DLD1 (cell line): ENCODE data around the gene CD300LG.
"Not testable (repeated sequence)": the region's sequence is repeated elsewhere in the genome, so short reads cannot be mapped to it uniquely, and the experiment has no call there.

Experiments
- in situ Hi-C: cut with HindIII; loops from 2 replicates; pipeline ENCODE4 v1.10.0; 2017; ENCODE audit warnings: low sequenced_read_pairs

CD300LG gene

DNA sequence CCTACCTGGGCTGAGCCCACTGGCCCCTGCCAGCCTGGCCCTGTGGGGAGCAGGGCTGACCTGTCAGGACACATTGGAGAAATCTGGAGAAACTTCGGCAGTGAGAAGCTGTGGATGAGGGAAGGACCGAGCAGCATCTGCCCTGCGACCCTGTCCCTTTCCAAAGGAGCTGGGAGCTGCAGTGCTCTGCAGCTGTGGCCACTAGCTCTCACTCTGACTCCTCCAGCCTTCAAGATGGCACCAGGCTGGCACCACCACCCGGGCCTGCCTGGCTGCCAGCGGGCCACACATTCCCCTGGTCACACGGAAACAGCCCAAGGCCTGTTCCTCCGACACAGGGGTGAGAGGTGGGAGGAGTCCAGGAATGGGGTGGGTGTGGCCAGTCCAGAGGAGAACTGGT is 30.1 kb downstream of the CD300LG start:
- in situ Hi-C loops: no loop called here

DNA sequence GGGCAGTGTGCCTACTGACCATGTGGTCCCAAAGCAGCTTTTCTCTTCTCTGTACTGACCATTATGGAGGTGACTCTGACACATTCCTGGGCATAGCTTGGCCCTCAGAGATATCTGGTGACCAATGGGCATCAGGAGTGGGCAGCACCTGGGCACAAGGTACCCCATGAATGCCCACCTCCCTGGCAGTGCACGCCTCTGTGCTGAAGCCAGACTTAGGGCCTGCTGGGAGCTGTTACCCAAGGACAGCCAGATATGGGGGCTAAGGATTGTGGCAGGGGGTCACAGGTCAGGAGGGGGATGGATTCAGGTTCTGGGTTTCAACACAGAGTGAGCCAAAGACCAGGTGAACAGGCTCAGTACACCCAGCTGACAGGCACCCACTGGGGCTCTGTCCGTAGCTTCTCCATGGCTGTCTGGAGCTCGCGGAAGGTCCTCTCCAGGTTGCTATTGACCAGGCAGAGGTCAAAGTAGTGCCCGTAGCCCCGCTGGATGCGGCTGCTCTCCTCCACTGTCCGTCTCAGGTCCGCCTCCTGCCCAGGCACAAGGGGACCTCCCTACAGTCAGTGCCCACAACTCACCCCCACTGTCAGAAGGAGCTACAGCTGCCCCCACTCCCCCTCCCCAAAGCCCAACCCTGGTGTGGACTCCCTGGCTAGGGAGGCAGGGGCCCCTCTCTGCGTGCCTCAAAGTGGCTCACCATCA is 30.6 kb downstream of the CD300LG start:
- in situ Hi-C loops: no loop called here

- in situ Hi-C loops: no loop called here
Measured at GRCh38 chr17:43878260-43879175, 31.5 kb downstream of the CD300LG start.

- in situ Hi-C loops: no loop called here
Measured at GRCh38 chr17:43879723-43880419, 32.9 kb downstream of the CD300LG start.

DNA sequence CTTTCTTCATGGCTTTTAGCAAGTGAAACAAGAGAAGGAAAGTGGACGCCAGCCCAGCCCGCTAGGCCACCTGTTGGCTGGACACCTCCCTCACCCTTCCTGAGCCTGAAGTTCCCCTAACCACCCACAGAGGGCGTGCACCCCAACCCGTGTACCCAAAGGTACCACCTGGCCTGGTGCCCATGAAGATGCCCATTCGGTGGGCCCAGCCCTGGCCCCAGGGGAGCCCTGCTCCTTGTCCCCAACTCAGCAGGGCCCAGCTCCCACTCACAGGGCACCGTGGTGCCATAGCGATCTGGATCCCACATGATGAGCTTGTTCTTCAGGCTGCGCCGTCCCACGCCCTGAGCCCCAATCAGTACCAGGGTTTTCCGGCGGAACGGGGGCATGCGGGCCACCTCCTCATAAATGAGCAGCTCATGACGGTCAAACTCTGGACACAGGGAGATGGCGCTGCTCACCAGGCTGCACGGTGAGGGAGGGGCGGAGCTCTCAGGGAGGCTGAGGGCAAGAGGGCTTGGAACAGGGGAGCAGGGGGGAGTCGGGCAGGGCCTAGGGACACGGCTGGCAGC is 33.5 kb downstream of the CD300LG start:
- in situ Hi-C loops: no loop called here

DNA sequence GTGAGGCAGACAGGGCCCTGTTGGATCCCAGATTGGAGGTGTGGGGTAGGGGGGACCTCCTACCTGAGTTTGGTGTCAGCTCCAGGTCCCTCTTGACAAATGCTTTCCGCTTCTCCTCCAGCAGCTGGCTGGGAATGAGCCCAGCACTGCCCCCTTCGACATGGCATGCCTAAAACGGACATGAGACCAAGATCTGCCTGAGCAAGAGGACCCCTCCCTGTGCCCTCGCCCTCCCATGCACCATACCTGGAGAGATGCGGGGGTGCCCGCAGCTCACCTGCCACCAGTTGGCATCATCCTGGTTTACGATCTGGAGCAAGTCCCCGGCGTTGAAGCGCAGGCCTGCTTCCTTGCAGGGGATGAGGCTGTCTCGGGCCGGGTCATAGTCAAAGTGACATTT is 34.2 kb downstream of the CD300LG start:
- in situ Hi-C loops: no loop called here

DNA sequence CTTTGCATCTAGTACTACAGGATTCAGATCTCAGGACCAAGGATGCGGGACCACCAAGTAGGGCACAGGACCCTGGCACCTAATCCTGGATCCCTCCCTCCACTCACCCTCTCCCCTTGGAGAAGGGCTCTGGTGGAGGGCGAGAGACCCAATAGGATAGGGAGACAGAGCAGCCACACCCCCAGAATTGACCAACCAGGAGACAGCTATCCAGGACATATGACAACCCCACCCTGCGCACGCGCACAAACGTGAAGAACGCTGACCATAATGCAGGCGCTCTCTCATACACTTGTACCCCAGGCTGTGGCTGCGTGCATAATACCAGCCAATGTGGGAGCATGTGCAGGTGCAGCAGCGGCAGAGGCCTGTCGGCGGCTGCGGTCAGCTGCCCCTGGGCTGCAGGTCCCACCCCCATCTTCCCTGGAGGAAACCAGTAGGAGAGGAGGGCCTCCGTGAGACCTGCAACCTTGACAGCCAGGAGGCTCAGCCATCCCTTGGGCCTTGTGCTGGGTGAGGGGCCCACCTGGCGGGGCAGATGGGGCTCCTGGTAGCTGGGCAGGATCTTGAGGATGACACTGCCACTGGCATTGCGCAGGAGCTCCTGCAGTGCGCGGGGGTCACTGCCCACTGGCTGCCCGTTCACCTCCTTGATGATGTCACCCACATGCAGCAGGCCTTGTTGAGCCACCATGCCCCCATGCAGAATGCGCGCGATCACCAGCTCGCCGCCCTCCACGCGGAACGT is 35.0 kb downstream of the CD300LG start:
- in situ Hi-C loops: no loop called here

DNA sequence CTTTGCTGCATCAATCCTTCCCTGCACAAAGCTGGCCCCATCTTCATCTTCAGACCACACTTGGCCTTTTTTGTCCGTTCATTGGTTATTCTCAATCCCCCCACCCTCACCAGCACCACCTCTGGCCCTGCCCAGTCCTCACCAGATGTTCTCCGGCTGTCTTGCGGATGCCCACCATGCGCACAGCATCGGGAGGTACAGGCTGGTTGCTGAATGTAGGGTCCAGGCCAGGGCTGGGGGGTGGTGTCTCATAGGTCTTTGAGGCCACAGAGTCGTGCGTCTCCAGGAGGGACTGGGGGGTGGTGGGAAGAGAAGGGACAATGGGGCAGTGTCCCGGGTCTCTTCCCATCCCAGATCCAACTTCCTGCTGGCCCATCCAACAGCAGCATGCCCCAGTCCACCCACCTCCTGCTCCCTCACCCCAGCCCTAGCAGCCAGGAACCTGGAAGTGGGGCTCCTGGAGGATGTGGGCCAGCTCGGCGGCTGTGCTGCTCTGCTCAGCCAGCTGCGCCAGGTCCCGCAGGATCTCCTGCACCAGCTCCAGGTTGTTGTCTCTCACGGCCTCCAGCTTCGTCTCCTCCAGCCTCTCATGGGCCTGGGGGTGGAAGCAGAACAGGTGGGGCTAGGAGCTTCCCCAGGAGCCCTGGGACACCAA is 35.9 kb downstream of the CD300LG start:
- in situ Hi-C loops: no loop called here

- in situ Hi-C loops: no loop called here
Measured at GRCh38 chr17:43888548-43888947, 41.6 kb downstream of the CD300LG start.

DNA sequence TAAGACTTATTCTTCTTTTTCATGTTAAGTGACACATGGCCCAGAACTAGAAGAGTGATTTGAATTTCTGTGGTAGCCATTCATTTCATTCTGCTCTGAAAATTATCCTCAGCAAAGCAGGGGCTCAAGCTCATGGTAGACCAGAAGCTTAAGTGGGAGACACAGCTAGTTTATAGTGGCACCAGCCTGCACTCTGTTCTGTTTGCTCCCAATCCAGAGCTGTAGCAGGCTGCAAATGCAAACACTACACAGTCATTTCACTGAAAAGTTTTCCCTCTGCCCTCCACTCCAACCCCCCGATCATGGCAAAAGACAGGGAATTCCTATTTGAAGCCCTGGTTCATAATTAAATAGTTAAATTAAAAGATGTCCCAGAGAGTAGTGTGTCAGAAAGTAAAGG is 43.3 kb downstream of the CD300LG start:
- in situ Hi-C loops: no loop called here

GRCh38 chr17:43891851-43892646 is 45.1 kb downstream of the CD300LG start:
- in situ Hi-C loops: no loop called here

DNA sequence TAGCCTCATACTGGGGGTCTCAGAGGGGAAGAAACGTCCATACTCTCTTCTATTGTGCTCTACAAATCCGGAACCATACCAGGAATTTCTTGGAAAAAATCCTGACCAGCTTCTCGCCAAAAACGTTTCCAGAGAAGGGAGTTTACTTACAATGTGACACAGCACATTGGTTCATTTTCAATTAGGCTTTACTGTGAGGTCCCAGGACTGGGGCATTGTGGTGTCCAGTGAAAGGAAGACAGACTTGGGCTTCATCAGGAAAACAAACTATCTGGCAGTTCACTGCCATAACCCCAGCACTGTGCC is 45.6 kb downstream of the CD300LG start:
- in situ Hi-C loops: no loop called here

GRCh38 chr17:43894494-43894893 is 47.5 kb downstream of the CD300LG start:
- in situ Hi-C loops: not testable (repeated sequence)

GRCh38 chr17:43897831-43898230 is 50.9 kb downstream of the CD300LG start:
- in situ Hi-C loops: no loop called here

DNA sequence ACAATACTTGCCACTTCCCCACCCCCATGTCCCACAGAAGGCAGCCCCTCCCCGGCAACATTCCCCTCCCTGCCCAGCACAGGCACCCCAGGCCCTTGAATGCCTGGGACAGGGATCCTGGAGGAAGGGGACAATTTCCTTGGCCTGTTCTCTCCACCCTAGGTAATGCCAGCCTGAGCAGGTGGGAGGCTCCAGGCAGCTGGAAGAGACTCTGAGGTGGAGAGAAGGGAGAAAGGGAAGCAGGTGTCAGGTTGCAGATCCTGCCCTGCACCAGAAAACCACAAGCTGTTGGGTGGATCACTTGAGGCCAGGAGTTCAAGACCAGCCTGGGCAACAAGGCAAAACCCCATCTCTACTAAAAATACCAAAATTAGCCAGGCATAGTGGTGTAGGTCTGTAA is 51.5 kb downstream of the CD300LG start:
- in situ Hi-C loops: no loop called here

- in situ Hi-C loops: no loop called here
Measured at GRCh38 chr17:43900183-43900857, 53.3 kb downstream of the CD300LG start.

- in situ Hi-C loops: no loop called here
Measured at GRCh38 chr17:43900858-43901754, 54.1 kb downstream of the CD300LG start.
